ENCODE data around the gene TPMT.

TPMT gene

DNA sequence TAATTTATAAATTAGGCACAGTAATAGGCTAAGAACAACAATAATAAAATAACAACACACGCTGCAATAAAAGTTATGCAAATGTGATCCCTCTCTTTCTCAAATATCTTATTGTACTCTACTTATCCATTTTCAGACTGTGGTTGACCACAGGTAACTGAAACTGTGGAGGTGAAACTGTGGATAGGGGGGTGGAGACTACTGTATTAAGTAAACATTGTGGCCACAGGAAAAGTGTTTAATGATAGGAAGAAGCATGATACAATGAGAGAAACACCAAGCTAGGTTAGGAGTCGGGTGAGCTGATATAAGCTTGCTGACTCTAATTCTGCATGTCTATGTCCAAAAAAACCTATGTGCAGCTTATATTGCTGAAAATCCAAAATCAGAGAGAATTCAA lies 55.4 kb downstream of the TPMT start:
- no peak overlapping the region for H3K27ac ChIP-seq (ENCODE audit: low read depth, low read length)
- H3K4me3 ChIP-seq (ENCODE audit: low read depth in 1 of 2, low read length in 2 of 2): no peak overlapping the region
- H3K4me1 ChIP-seq (ENCODE audit: control insufficient read depth in 1 of 2, insufficient read depth in 2 of 2, low read length in 2 of 2): no peaks in the 10 kb centered on the region
- no peaks in the 10 kb centered on the region for H3K27me3 ChIP-seq (ENCODE audit: control insufficient read depth in 1 of 2, insufficient read depth in 2 of 2, low read length in 2 of 2)
- no peaks in the 10 kb centered on the region for H3K36me3 ChIP-seq (ENCODE audit: control insufficient read depth in 1 of 2, insufficient read depth in 2 of 2, low read length in 2 of 2)
- no peaks in the 10 kb centered on the region for H3K9me3 ChIP-seq (ENCODE audit: control insufficient read depth in 1 of 2, low read length in 2 of 2)
- H3K9ac ChIP-seq (ENCODE audit: low read depth in 1 of 2, low read length in 2 of 2): no peak overlapping the region

GRCh38 chr6:18096423-18096822 lies 58.5 kb downstream of the TPMT start:
- H3K36me3 ChIP-seq (ENCODE audit: control insufficient read depth in 1 of 2, insufficient read depth in 2 of 2, low read length in 2 of 2): no peaks in the 10 kb centered on the region
- H3K27me3 ChIP-seq (ENCODE audit: control insufficient read depth in 1 of 2, insufficient read depth in 2 of 2, low read length in 2 of 2): no peaks in the 10 kb centered on the region
- no peak overlapping the region for H3K9ac ChIP-seq (ENCODE audit: low read depth in 1 of 2, low read length in 2 of 2)
- no peaks in the 10 kb centered on the region for H3K9me3 ChIP-seq (ENCODE audit: control insufficient read depth in 1 of 2, low read length in 2 of 2)
- H3K4me1 ChIP-seq (ENCODE audit: control insufficient read depth in 1 of 2, insufficient read depth in 2 of 2, low read length in 2 of 2): no peaks in the 10 kb centered on the region
- H3K4me3 ChIP-seq (ENCODE audit: low read depth in 1 of 2, low read length in 2 of 2): no peak overlapping the region
- H3K27ac ChIP-seq (ENCODE audit: low read depth, low read length): no peak overlapping the region

DNA sequence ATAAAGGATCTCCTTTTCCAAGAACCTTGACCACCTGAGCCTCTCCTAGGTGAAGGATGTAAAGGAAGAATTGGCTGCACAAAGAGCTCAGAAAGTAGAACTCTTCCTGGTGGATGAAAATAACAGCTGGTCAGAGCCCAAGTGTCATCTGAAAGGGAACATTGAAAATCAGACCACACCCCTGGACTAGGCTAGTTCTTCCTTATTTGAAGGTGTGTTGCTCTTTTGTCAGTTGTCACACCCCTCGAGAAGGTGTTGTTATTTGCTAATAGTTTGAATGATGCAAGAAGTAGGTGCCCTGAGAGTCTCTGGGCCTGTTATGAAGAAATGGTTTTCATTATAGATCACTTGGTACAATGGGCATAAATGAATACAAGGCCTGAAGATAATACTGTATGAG lies 63.5 kb downstream of the TPMT start:
- no peak overlapping the region for H3K9ac ChIP-seq (ENCODE audit: low read depth in 1 of 2, low read length in 2 of 2)
- peaks cover 0 to 9% of the 10 kb centered on the region in 2 donors for H3K9me3 ChIP-seq (ENCODE audit: control insufficient read depth in 1 of 2, low read length in 2 of 2)
- no peak overlapping the region for H3K4me3 ChIP-seq (ENCODE audit: low read depth in 1 of 2, low read length in 2 of 2)
- no peaks in the 10 kb centered on the region for H3K27me3 ChIP-seq (ENCODE audit: control insufficient read depth in 1 of 2, insufficient read depth in 2 of 2, low read length in 2 of 2)
- H3K4me1 ChIP-seq (ENCODE audit: control insufficient read depth in 1 of 2, insufficient read depth in 2 of 2, low read length in 2 of 2): no peaks in the 10 kb centered on the region
- H3K27ac ChIP-seq (ENCODE audit: low read depth, low read length): no peak overlapping the region
- H3K36me3 ChIP-seq (ENCODE audit: control insufficient read depth in 1 of 2, insufficient read depth in 2 of 2, low read length in 2 of 2): no peaks in the 10 kb centered on the region

GRCh38 chr6:18090349-18090786 lies 64.5 kb downstream of the TPMT start:
- Histone ChIP-seq H3K9me3 (ENCODE audit: control insufficient read depth in 1 of 2, low read length in 2 of 2) (peaks cover 0 to 9% of the 10 kb centered on the region in 2 donors), H3K4me1 (ENCODE audit: control insufficient read depth in 1 of 2, insufficient read depth in 2 of 2, low read length in 2 of 2) (no peaks in the 10 kb centered on the region), H3K27me3 (ENCODE audit: control insufficient read depth in 1 of 2, insufficient read depth in 2 of 2, low read length in 2 of 2) (no peaks in the 10 kb centered on the region), H3K36me3 (ENCODE audit: control insufficient read depth in 1 of 2, insufficient read depth in 2 of 2, low read length in 2 of 2) (no peaks in the 10 kb centered on the region), H3K9ac (ENCODE audit: low read depth in 1 of 2, low read length in 2 of 2) (no peak overlapping the region), H3K4me3 (ENCODE audit: low read depth in 1 of 2, low read length in 2 of 2) (no peak overlapping the region), H3K27ac (ENCODE audit: low read depth, low read length) (no peak overlapping the region)

GRCh38 chr6:18088419-18089296 lies 66.2 kb downstream of the TPMT start:
- H3K27me3 ChIP-seq (ENCODE audit: control insufficient read depth in 1 of 2, insufficient read depth in 2 of 2, low read length in 2 of 2): no peaks in the 10 kb centered on the region
- H3K9me3 ChIP-seq (ENCODE audit: control insufficient read depth in 1 of 2, low read length in 2 of 2): peaks cover 0 to 9% of the 10 kb centered on the region in 2 donors
- no peaks in the 10 kb centered on the region for H3K36me3 ChIP-seq (ENCODE audit: control insufficient read depth in 1 of 2, insufficient read depth in 2 of 2, low read length in 2 of 2)
- H3K27ac ChIP-seq (ENCODE audit: low read depth, low read length): no peak overlapping the region
- no peaks in the 10 kb centered on the region for H3K4me1 ChIP-seq (ENCODE audit: control insufficient read depth in 1 of 2, insufficient read depth in 2 of 2, low read length in 2 of 2)
- H3K9ac ChIP-seq (ENCODE audit: low read depth in 1 of 2, low read length in 2 of 2): no peak overlapping the region
- no peak overlapping the region for H3K4me3 ChIP-seq (ENCODE audit: low read depth in 1 of 2, low read length in 2 of 2)

GRCh38 chr6:18087396-18088165 lies 67.3 kb downstream of the TPMT start:
- Histone ChIP-seq H3K4me1 (ENCODE audit: control insufficient read depth in 1 of 2, insufficient read depth in 2 of 2, low read length in 2 of 2) (no peaks in the 10 kb centered on the region), H3K27me3 (ENCODE audit: control insufficient read depth in 1 of 2, insufficient read depth in 2 of 2, low read length in 2 of 2) (no peaks in the 10 kb centered on the region), H3K27ac (ENCODE audit: low read depth, low read length) (no peak overlapping the region)

GRCh38 chr6:18081025-18081668 lies 73.7 kb downstream of the TPMT start:
- Histone ChIP-seq H3K4me1 (ENCODE audit: control insufficient read depth in 1 of 2, insufficient read depth in 2 of 2, low read length in 2 of 2) (no peaks in the 10 kb centered on the region), H3K27me3 (ENCODE audit: control insufficient read depth in 1 of 2, insufficient read depth in 2 of 2, low read length in 2 of 2) (no peaks in the 10 kb centered on the region), H3K36me3 (ENCODE audit: control insufficient read depth in 1 of 2, insufficient read depth in 2 of 2, low read length in 2 of 2) (no peaks in the 10 kb centered on the region), H3K4me3 (ENCODE audit: low read depth in 1 of 2, low read length in 2 of 2) (no peak overlapping the region), H3K27ac (ENCODE audit: low read depth, low read length) (no peak overlapping the region), H3K9me3 (ENCODE audit: control insufficient read depth in 1 of 2, low read length in 2 of 2) (no peaks in the 10 kb centered on the region), H3K9ac (ENCODE audit: low read depth in 1 of 2, low read length in 2 of 2) (no peak overlapping the region)

More at GRCh38 chr6:18087396-18088165, 67.3 kb downstream of the TPMT start:
- Histone ChIP-seq H3K9me3 (ENCODE audit: control insufficient read depth in 1 of 2, low read length in 2 of 2) (peaks cover 0 to 9% of the 10 kb centered on the region in 2 donors), H3K36me3 (ENCODE audit: control insufficient read depth in 1 of 2, insufficient read depth in 2 of 2, low read length in 2 of 2) (no peaks in the 10 kb centered on the region), H3K4me3 (ENCODE audit: low read depth in 1 of 2, low read length in 2 of 2) (no peak overlapping the region), H3K9ac (ENCODE audit: low read depth in 1 of 2, low read length in 2 of 2) (no peak overlapping the region)

GRCh38 chr6:18080544-18080943 lies 74.3 kb downstream of the TPMT start:
- Histone ChIP-seq H3K36me3 (ENCODE audit: control insufficient read depth in 1 of 2, insufficient read depth in 2 of 2, low read length in 2 of 2) (no peaks in the 10 kb centered on the region), H3K27ac (ENCODE audit: low read depth, low read length) (no peak overlapping the region), H3K9me3 (ENCODE audit: control insufficient read depth in 1 of 2, low read length in 2 of 2) (peaks cover 0 to 5% of the 10 kb centered on the region in 2 donors), H3K9ac (ENCODE audit: low read depth in 1 of 2, low read length in 2 of 2) (no peak overlapping the region), H3K4me3 (ENCODE audit: low read depth in 1 of 2, low read length in 2 of 2) (no peak overlapping the region), H3K4me1 (ENCODE audit: control insufficient read depth in 1 of 2, insufficient read depth in 2 of 2, low read length in 2 of 2) (no peaks in the 10 kb centered on the region), H3K27me3 (ENCODE audit: control insufficient read depth in 1 of 2, insufficient read depth in 2 of 2, low read length in 2 of 2) (no peaks in the 10 kb centered on the region)

DNA sequence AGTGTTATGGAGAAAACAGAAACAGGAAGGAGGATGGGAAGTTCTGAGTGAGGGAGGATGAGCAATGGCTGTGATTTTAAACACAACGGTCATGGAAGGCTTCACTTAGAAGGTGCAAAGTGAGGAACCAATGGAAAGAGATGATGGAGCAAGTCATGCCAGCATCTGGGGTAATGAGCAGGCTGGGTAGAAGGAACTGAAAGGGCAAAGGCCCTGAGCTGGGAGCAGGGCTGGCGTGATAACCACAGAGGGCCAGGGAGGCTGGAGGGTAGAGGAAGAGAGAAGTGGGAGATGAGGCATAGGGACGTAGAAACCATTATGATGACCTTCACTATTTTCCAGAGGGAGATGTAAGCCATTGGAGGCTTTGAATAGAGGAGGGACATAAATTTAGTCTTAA lies 76.0 kb downstream of the TPMT start:
- no peak overlapping the region for H3K27ac ChIP-seq (ENCODE audit: low read depth, low read length)
- H3K36me3 ChIP-seq (ENCODE audit: control insufficient read depth in 1 of 2, insufficient read depth in 2 of 2, low read length in 2 of 2): no peaks in the 10 kb centered on the region
- H3K4me1 ChIP-seq (ENCODE audit: control insufficient read depth in 1 of 2, insufficient read depth in 2 of 2, low read length in 2 of 2): no peaks in the 10 kb centered on the region
- H3K9me3 ChIP-seq (ENCODE audit: control insufficient read depth in 1 of 2, low read length in 2 of 2): peaks cover 0 to 7% of the 10 kb centered on the region in 2 donors
- H3K27me3 ChIP-seq (ENCODE audit: control insufficient read depth in 1 of 2, insufficient read depth in 2 of 2, low read length in 2 of 2): no peaks in the 10 kb centered on the region
- H3K4me3 ChIP-seq (ENCODE audit: low read depth in 1 of 2, low read length in 2 of 2): no peak overlapping the region
- H3K9ac ChIP-seq (ENCODE audit: low read depth in 1 of 2, low read length in 2 of 2): no peak overlapping the region
